Activated naive CD4-positive, alpha-beta T cell treated with anti-CD3 and anti-CD28 coated beads, Interleukin-2, amount 50 U/mL, for 72 hours (primary cell): ENCODE measurements around the gene ZSCAN2. TPM values are rescaled to one million over a fixed set of nuclear protein-coding genes. Genes with fewer than 3 reads are reported as not detected.
"Not testable (repeated sequence)": the region's sequence is repeated elsewhere in the genome, so short reads cannot be mapped to it uniquely, and the experiment has no call there.

Experiments
- ATAC-seq, 2 donors: fragments of 150-1000 bp; cut with Tn5 transposase; 2 replicates each; pipeline ENCODE4 v1.10.0; 2021; ENCODE audit warnings: mild to moderate bottlenecking in 2 of 2, moderate library complexity in 2 of 2
- DNase-seq, 2 donors: peaks; one replicate each; pipeline ENCODE4 v3.0.0; 2021 to 2022; ENCODE audit warnings: low spot score in 2 of 2
- H3K27ac Mint-ChIP-seq, 2 donors: one replicate each; pipeline ENCODE4 v1.8.0; 2022; ENCODE audit warnings: mild to moderate bottlenecking in 2 of 2, mixed read lengths in 2 of 2
- H3K36me3 Mint-ChIP-seq, 2 donors: one replicate each; pipeline ENCODE4 v1.8.0; 2022; ENCODE audit warnings: mixed read lengths in 2 of 2
- H3K9me3 Mint-ChIP-seq, 2 donors: one replicate each; pipeline ENCODE4 v1.8.0; 2022; ENCODE audit warnings: mixed read lengths in 2 of 2
- total RNA-seq, 2 donors: library from RNA; stranded (reverse); gene quantifications; one replicate each; pipeline ENCODE4 v1.2.3, GENCODE V29; 2022

ZSCAN2 gene
- total RNA-seq, 2 donors from 2014 or later: 5.6 to 6.2 TPM

DNA sequence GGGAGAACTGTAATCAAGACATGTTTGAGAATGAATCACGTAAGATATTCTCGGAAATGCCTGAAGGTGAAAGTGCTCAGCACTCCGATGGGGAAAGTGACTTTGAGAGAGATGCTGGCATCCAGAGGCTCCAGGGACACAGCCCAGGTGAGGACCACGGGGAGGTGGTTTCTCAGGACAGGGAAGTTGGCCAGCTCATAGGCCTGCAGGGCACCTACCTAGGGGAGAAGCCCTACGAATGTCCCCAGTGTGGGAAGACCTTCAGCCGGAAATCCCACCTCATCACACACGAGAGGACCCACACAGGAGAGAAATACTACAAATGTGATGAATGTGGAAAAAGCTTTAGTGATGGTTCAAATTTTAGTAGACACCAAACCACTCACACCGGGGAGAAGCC is 19.8 kb downstream of the ZSCAN2 start:
- H3K36me3 Mint-ChIP-seq: peaks cover 29 to 49% of the 10 kb centered on the region in 2 donors
- H3K27ac Mint-ChIP-seq: no peak overlapping the region
- DNase-seq: no peak
- no peak for ATAC-seq
- H3K9me3 Mint-ChIP-seq: peaks cover 19 to 25% of the 10 kb centered on the region in 2 donors

DNA sequence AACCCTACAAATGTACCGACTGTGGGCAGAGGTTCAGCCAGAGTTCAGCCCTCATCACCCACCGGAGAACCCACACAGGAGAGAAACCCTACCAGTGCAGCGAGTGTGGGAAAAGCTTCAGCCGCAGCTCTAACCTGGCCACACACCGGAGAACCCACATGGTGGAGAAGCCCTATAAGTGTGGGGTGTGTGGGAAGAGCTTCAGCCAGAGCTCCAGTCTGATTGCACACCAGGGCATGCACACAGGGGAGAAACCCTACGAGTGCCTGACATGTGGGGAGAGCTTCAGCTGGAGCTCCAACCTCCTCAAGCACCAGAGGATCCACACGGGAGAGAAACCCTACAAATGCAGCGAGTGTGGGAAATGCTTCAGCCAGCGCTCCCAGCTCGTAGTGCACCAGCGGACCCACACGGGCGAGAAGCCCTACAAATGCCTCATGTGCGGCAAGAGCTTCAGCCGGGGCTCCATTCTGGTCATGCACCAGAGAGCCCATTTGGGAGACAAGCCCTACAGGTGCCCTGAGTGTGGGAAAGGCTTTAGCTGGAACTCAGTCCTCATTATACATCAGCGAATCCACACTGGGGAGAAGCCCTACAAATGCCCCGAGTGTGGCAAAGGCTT is 20.7 kb downstream of the ZSCAN2 start:
- Mint-ChIP-seq H3K27ac (no peak overlapping the region), H3K9me3 (peaks cover 19 to 25% of the 10 kb centered on the region in 2 donors), H3K36me3 (peaks cover 29 to 49% of the 10 kb centered on the region in 2 donors)
- DNase-seq (no peak), ATAC-seq (no peak)

GRCh38 chr15:84624359-84624758 is 23.6 kb downstream of the ZSCAN2 start:
- peak overlapping the region in 1 of 2 donors; percentile 59 for H3K27ac Mint-ChIP-seq
- H3K9me3 Mint-ChIP-seq: peaks cover 17 to 25% of the 10 kb centered on the region in 2 donors
- peaks cover 29 to 42% of the 10 kb centered on the region in 2 donors for H3K36me3 Mint-ChIP-seq
- ATAC-seq (no peak), DNase-seq (no peak)

DNA sequence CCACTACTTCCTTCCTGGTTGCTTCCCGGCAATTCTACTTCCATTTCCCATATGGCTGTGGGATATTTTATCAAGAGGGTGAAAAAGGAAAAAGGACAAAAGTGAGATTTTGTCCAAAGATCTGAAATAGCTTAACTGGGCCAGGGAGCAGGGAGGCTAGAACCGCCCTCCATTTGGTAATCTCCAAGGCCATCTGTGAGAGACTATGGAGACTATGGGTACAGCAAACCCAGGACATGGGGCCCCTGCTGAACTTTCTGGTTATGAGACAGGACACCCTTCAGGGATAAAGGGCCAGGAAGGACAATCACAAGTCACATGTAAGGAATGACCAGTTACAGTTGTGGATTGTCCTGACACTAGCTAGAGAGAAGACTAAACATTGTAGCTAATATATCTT is 24.3 kb downstream of the ZSCAN2 start:
- ATAC-seq (no peak), DNase-seq (no peak)
- Mint-ChIP-seq H3K36me3 (peaks cover 26 to 35% of the 10 kb centered on the region in 2 donors), H3K9me3 (peaks cover 12 to 23% of the 10 kb centered on the region in 2 donors), H3K27ac (peak overlapping the region in 1 of 2 donors; percentile 59)

DNA sequence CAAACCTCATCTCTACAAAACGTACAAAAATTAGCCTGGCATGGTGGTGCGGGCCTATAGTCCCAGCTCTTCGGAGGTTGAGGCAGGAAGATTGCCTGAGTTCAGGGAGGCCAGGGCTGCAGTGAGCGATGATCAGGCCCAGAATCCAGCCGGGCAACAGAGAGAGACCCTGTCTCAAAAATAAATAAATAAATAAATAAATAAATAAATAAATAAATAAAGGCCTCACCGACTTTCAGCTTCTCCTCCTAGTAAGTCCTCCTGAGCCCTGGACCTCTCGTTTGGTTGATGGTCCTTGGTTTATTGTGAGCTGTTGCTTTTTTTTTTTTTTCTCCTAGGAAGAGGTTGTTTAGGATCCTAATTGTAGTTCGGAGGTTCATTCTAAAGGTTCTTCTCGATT is 28.2 kb downstream of the ZSCAN2 start:
- Mint-ChIP-seq H3K9me3 (no peaks in the 10 kb centered on the region), H3K36me3 (peaks cover 4 to 19% of the 10 kb centered on the region in 2 donors), H3K27ac (no peak overlapping the region)
- DNase-seq (no peak), ATAC-seq (no peak)

DNA sequence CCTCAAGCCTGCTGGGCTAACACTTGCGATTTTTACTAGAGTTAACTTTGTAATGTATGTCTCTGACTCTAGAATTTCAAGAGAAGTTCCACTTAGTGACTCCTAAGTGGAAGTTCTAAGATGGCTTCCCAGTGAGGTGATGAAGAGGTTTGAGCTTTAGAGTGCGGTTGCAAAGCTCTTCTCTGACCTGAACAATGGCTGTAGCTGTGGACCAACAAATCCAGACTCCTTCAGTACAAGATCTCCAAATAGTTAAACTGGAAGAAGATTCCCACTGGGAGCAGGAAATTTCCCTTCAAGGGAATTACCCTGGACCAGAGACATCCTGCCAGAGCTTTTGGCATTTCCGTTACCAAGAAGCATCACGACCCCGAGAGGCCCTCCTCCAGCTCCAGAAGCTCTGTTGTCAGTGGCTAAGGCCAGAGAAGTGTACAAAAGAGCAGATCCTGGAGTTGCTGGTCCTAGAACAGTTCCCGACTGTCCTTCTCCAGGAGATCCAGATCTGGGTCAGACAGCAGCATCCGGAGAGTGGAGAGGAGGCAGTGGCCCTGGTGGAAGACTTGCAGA is 31.0 kb downstream of the ZSCAN2 start:
- peak in 1 of 2 donors; percentile 0 for ATAC-seq
- peak overlapping the region; percentile 90 to 98 for H3K27ac Mint-ChIP-seq
- DNase-seq: peak in 1 of 2 donors; percentile 24
- H3K9me3 Mint-ChIP-seq: no peaks in the 10 kb centered on the region
- H3K36me3 Mint-ChIP-seq: peaks cover 25 to 26% of the 10 kb centered on the region in 2 donors

DNA sequence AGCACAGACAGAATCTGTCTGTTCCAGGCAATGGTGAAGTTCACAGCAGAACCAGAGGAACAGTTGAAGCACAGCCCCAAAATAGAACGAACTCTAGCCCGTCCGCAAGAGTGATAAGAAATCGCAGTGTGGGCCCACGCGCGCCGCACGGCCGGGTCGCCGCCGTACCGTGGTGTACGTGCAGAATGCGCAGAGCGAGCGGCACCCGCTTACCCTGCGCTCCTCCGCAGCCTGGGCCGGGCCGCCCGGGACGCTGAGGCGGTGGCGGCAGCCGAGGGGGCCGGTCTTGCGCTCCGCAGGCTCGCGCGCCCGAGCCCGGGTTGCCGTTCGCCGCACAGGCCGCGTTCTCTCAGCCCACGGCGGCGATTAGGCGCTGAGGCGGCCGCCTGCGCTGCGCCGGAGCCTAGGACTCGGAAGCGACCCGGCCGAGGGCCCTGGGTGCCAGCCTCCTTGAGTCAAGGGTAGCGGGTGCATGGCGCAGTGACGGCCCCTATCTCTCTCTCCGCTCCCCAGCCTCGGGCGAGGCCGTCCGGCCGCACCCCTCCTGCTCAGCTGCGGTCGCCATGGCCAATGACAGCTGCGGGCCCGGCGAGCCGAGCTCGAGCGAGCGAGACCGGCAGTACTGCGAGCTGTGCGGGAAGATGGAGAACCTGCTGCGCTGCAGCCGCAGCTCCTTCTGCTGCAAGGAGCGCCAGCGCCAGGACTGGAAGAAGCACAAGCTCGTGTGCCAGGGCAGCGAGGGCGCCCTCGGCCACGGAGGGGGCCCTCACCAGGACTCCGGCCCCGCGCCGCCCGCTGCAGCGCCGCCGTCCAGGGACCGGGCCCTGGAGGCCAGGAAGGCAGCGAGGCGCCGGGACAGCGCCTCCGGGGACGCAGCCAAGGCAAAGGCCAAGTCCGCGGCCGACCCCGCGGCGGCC is 32.8 kb downstream of the ZSCAN2 start:
- peak overlapping the region; percentile 79 to 87 for H3K27ac Mint-ChIP-seq
- ATAC-seq: peak; percentile 51 to 65
- peak; percentile 65 to 71 for DNase-seq
- H3K36me3 Mint-ChIP-seq: peaks cover 25 to 26% of the 10 kb centered on the region in 2 donors
- H3K9me3 Mint-ChIP-seq: no peaks in the 10 kb centered on the region

GRCh38 chr15:84634228-84634837 is 33.5 kb downstream of the ZSCAN2 start:
- DNase-seq (peak in 1 of 2 donors; percentile 26), ATAC-seq (no peak)
- Mint-ChIP-seq H3K27ac (peak overlapping the region in 1 of 2 donors; percentile 79), H3K36me3 (peaks cover 25 to 30% of the 10 kb centered on the region in 2 donors), H3K9me3 (no peaks in the 10 kb centered on the region)

GRCh38 chr15:84638103-84638502 is 37.3 kb downstream of the ZSCAN2 start:
- Mint-ChIP-seq H3K9me3 (no peaks in the 10 kb centered on the region), H3K27ac (peak overlapping the region; percentile 7 to 52), H3K36me3 (peaks cover 15 to 50% of the 10 kb centered on the region in 2 donors)
- DNase-seq (no peak), ATAC-seq (no peak)

GRCh38 chr15:84641871-84642270 is 41.1 kb downstream of the ZSCAN2 start:
- ATAC-seq, H3K9me3 Mint-ChIP-seq, DNase-seq: not testable (repeated sequence)
- H3K36me3 Mint-ChIP-seq: peaks cover 0 to 32% of the 10 kb centered on the region in 2 donors
- peak overlapping the region in 1 of 2 donors; percentile 29 for H3K27ac Mint-ChIP-seq

- not testable (repeated sequence) for DNase-seq, ATAC-seq, H3K9me3 Mint-ChIP-seq, H3K27ac Mint-ChIP-seq
- H3K36me3 Mint-ChIP-seq: peaks cover 0 to 32% of the 10 kb centered on the region in 2 donors
These were observed 41.8 kb downstream of the ZSCAN2 start for GRCh38 chr15:84642640-84643039.

DNA sequence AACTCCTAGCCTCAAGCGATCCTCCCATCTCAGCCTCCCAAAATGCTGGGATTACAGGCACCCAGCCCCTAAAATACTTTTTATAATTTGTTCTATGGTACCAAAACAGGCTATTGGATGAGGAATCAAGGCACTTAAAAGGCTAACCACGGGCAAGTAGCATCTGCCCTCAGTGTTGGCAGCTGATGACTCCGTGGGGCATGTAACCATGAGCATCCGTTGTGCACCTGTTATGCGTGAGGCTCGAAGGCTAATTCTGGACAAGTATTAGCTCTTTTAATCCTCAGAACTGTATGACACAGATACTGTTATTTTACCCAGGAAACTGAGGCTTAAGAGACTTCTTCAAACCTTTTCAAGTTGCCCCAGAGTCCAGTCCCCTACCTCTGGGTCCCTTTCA is 43.0 kb downstream of the ZSCAN2 start:
- Mint-ChIP-seq H3K27ac (no peak overlapping the region), H3K9me3 (no peaks in the 10 kb centered on the region), H3K36me3 (peaks cover 4 to 33% of the 10 kb centered on the region in 2 donors)
- no peak for DNase-seq
- no peak for ATAC-seq

GRCh38 chr15:84645496-84645895 is 44.7 kb downstream of the ZSCAN2 start:
- no peaks in the 10 kb centered on the region for H3K9me3 Mint-ChIP-seq
- H3K36me3 Mint-ChIP-seq: peaks cover 4 to 25% of the 10 kb centered on the region in 2 donors
- ATAC-seq (no peak), DNase-seq (no peak)
- H3K27ac Mint-ChIP-seq: peak overlapping the region; percentile 34 to 65

DNA sequence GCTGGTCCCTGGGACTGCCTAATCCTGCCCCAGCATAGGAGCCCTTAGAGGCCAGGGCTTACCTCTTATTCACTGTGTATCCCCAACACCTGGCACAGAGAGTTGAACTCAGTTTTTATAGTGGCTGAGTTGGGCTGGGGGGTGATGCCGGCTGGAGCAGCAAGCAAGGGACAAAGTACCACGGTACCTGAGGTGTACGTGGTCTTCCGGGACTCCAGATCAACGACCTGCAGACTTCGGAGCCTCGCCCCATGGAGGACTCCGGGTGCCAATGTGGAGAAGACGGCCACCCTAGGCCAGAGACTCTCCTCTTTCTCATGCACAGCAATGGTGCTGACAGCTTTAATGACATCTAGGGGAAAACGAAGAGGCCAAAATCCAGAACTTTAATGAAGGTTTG is 45.2 kb downstream of the ZSCAN2 start:
- Mint-ChIP-seq H3K27ac (peak overlapping the region; percentile 34 to 82), H3K36me3 (peaks cover 4 to 21% of the 10 kb centered on the region in 2 donors), H3K9me3 (no peaks in the 10 kb centered on the region)
- no peak for ATAC-seq
- DNase-seq: no peak

GRCh38 chr15:84647726-84648125 is 46.9 kb downstream of the ZSCAN2 start:
- DNase-seq: no peak
- peak in 1 of 2 donors; percentile 35 for ATAC-seq
- H3K27ac Mint-ChIP-seq: peak overlapping the region; percentile 8 to 94
- peaks cover 13 to 32% of the 10 kb centered on the region in 2 donors for H3K36me3 Mint-ChIP-seq
- no peaks in the 10 kb centered on the region for H3K9me3 Mint-ChIP-seq

DNA sequence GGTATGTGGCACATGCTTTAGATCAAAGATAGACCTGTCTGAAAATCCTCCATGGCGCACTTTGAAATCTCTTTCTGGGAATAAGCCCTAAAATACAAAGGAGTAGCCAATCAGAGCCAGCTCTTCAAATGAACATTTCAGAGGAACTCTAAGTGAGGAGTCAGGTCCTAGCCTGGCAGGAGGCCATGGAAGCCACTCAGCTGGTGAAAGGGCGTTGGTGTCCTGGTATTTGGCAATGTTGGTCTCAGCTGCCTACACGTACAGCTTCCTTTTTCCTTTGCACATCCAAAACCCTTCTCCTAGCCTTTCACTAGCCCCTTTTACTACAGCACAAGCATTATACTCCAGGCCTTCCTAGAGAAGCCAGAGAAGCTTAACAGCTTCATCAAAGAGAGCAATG is 47.7 kb downstream of the ZSCAN2 start:
- H3K9me3 Mint-ChIP-seq: no peaks in the 10 kb centered on the region
- no peak for DNase-seq
- H3K27ac Mint-ChIP-seq: peak overlapping the region; percentile 8 to 94
- peaks cover 13 to 26% of the 10 kb centered on the region in 2 donors for H3K36me3 Mint-ChIP-seq
- no peak for ATAC-seq
